ENCODE results near the gene DNASE1L2.

DNA sequence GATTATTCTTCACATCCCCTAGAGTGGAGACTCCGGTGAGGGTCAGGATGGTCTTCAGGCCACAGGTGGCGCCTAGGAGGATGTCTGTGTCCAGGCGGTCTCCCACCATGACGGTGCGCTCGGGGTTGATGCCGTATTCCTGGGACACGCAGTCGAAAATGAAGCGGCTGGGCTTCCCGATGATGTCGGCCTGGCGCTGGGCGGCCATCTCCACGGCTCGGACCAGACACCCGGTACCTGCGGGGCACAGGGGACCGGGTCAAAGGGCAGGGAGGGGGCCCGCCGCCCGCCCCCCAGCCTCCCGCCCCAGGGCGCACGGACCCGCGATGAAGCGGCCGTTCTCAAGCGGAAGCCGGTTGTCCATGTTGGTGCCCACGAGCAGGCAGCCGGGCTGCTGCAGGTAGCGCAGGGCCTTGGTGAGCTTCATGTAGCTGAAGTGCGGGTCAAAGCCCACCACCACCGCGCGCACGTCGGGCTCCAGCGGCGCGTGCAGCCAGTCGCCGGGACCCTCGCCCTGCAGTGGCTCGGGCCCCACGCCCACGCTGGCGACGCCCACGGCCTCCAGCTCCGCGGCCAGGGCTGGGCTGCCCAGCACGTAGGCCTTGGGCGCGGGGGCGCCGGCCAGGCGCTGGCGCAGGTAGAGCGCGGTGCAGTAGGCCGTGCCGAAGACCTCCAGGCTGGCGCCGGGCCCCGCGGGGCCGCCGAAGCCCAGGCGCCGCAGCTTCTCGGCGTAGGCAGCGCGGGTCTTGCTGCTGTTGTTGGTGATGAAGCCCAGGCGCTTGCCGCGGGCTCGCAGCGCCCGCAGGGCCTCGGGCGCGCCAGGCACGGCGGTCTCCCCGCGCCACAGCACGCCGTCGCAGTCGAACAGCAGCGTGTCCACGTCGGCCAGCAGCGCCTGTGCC, 22.2 kb upstream of the DNASE1L2 start:
- no peak; the same call in 1 of the 2 replicates for TF ChIP-seq POLR2A (IDR thresholded peaks at IDR 0.05; ENCODE audit: low read depth, low read length)
- no peak for TF ChIP-seq TAF1 (IDR thresholded peaks at IDR 0.05; ENCODE audit: borderline replicate concordance, low read depth, low read length)
